ENCODE results near the gene LSM3.

Gene LSM3

GRCh38 chr3:14240366-14240765, 61.7 kb downstream of the LSM3 start:
- DNase-seq (ENCODE audit: low read depth in 2 of 2) = no peak

- DNase-seq (ENCODE audit: low read depth in 2 of 2) = no peak
Observed at GRCh38 chr3:14241716-14242115, 63.1 kb downstream of the LSM3 start.

GRCh38 chr3:14242490-14243311, 64.1 kb downstream of the LSM3 start:
- DNase-seq (ENCODE audit: low read depth in 2 of 2) = no peak

- no peak for DNase-seq (ENCODE audit: low read depth in 2 of 2)
Observed at GRCh38 chr3:14243782-14244181, 65.2 kb downstream of the LSM3 start.

GRCh38 chr3:14244521-14245247, 66.1 kb downstream of the LSM3 start:
- DNase-seq (ENCODE audit: low read depth in 2 of 2) = no peak

GRCh38 chr3:14245248-14245639, 66.6 kb downstream of the LSM3 start:
- DNase-seq (ENCODE audit: low read depth in 2 of 2) = no peak

GRCh38 chr3:14245822-14246221, 67.2 kb downstream of the LSM3 start:
- no peak for DNase-seq (ENCODE audit: low read depth in 2 of 2)

GRCh38 chr3:14246414-14246813, 67.8 kb downstream of the LSM3 start:
- DNase-seq (ENCODE audit: low read depth in 2 of 2) = no peak

- DNase-seq (ENCODE audit: low read depth in 2 of 2) = no peak
Observed at GRCh38 chr3:14248477-14248848, 69.8 kb downstream of the LSM3 start.

- DNase-seq (ENCODE audit: low read depth in 2 of 2) = no peak
Observed at GRCh38 chr3:14248849-14249523, 70.4 kb downstream of the LSM3 start.

Measured in stimulated activated CD4-positive, alpha-beta T cell treated with anti-CD3 and anti-CD28 coated beads, Interleukin-1b, Interleukin-23, amount 100 ng/mL, for 4 hours (primary cell).